ENCODE results near the gene KRT86. TPM values are rescaled to one million over a fixed set of nuclear protein-coding genes. Genes with fewer than 3 reads are reported as not detected.
A peak's percentile ranks its signal among the peaks of the same experiment; 100 is the strongest.

KRT86 gene
- total RNA-seq, 1 donor from 2014 or later = not detected

DNA sequence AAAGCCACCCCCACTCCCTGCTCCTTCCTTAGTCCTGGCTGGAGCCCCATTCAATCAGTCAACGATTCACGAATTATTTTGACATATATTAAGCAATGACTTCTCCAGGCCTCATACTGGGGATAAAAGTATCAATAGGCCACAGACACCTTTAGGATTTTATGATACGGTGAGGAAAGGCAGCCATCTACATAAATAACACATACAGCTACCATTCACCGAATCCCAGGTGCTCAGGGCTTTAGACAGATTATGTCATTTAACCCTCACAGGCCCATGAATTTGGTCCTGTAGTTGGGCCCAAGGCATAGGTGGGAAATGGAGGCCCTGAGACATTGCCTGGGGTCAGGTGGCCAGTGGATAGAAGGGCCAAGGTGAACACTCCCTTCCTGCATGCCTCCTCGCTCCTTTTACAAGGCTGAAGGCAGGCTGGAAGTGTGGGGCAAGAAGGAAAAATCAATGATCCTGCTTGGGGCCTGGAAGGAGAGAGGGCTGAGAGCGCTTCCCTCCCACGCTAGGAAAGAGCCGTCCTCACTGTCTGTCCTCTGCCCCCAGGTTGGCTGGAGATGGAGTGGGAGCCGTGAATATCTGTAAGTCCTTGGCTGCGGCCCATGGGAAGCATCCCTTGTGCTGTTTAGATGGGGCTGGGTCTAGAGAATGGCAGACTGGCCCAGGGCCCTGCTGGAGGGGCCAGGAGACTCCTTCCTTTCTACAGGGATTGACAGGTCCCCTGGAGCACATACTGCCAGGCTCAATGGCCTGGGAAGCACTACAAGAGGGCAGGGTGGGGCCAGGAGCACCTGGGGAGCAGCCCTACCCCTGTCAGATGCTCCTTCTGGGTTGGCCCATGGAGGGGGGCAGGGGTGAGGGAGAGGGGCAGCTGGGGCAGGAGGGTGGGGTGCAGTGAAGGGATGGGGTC is 26.6 kb upstream of the KRT86 start:
- no peaks in the 10 kb centered on the region for H3K9me3 ChIP-seq (ENCODE audit: low read depth)
- peak overlapping the region; percentile 86 for H3K27ac Mint-ChIP-seq
- no peaks in the 10 kb centered on the region for H3F3A ChIP-seq (ENCODE audit: low read depth)
- H3K4me1 ChIP-seq = peaks cover 6% of the 10 kb centered on the region
- TF ChIP-seq CTCF (IDR thresholded peaks at IDR 0.05) (no peak), EZH2 (IDR thresholded peaks at IDR 0.05) (no peak), EZH2phosphoT487 (IDR thresholded peaks at IDR 0.05) (no peak)
- H3K36me3 ChIP-seq = no peaks in the 10 kb centered on the region
- no peaks in the 10 kb centered on the region for H4K20me1 ChIP-seq (ENCODE audit: low read depth)
- no peak overlapping the region for H3K4me3 Mint-ChIP-seq
- H3K4me3 ChIP-seq = no peak overlapping the region
- peaks cover 11% of the 10 kb centered on the region for H3K27me3 Mint-ChIP-seq (ENCODE audit: insufficient read depth, low read depth)
- no peaks in the 10 kb centered on the region for H3K9me3 Mint-ChIP-seq
- no peak overlapping the region for H3K9ac ChIP-seq
- H3K4me1 Mint-ChIP-seq = peaks cover 65% of the 10 kb centered on the region
- no peak for DNase-seq (ENCODE audit: low spot score)
- no peak overlapping the region for H3K27ac ChIP-seq
- H3K36me3 Mint-ChIP-seq = no peaks in the 10 kb centered on the region
- no peak overlapping the region for H2AFZ ChIP-seq (replicated peaks)
- no peaks in the 10 kb centered on the region for H3K79me2 ChIP-seq (ENCODE audit: low read depth)
- peaks cover 42% of the 10 kb centered on the region for H3K27me3 ChIP-seq
- H3K4me2 ChIP-seq = no peak overlapping the region

- no peaks in the 10 kb centered on the region for H3K36me3 Mint-ChIP-seq
- Histone ChIP-seq H3F3A (ENCODE audit: low read depth) (no peaks in the 10 kb centered on the region), H3K4me3 (no peak overlapping the region), H3K27me3 (peaks cover 46% of the 10 kb centered on the region), H3K4me2 (no peak overlapping the region), H3K27ac (no peak overlapping the region), H3K9me3 (ENCODE audit: low read depth) (no peaks in the 10 kb centered on the region), H3K9ac (no peak overlapping the region), H2AFZ (replicated peaks) (no peak overlapping the region), H3K36me3 (no peaks in the 10 kb centered on the region), H3K79me2 (ENCODE audit: low read depth) (no peaks in the 10 kb centered on the region), H4K20me1 (ENCODE audit: low read depth) (no peaks in the 10 kb centered on the region), H3K4me1 (peaks cover 6% of the 10 kb centered on the region)
- peaks cover 64% of the 10 kb centered on the region for H3K4me1 Mint-ChIP-seq
- peak overlapping the region; percentile 60 for H3K4me3 Mint-ChIP-seq
- peak overlapping the region; percentile 23 for H3K27ac Mint-ChIP-seq
- TF ChIP-seq CTCF (IDR thresholded peaks at IDR 0.05) (no peak), EZH2 (IDR thresholded peaks at IDR 0.05) (no peak), EZH2phosphoT487 (IDR thresholded peaks at IDR 0.05) (no peak)
- DNase-seq (ENCODE audit: low spot score) = no peak
- H3K27me3 Mint-ChIP-seq (ENCODE audit: insufficient read depth, low read depth) = peaks cover 16% of the 10 kb centered on the region
- H3K9me3 Mint-ChIP-seq = no peaks in the 10 kb centered on the region
Observed at GRCh38 chr12:52248541-52249461, 25.6 kb upstream of the KRT86 start.

- H3K9me3 Mint-ChIP-seq = no peaks in the 10 kb centered on the region
- Histone ChIP-seq H3K36me3 (no peaks in the 10 kb centered on the region), H3K79me2 (ENCODE audit: low read depth) (no peaks in the 10 kb centered on the region), H3F3A (ENCODE audit: low read depth) (no peaks in the 10 kb centered on the region), H3K27ac (no peak overlapping the region), H3K27me3 (peaks cover 54% of the 10 kb centered on the region), H3K9ac (no peak overlapping the region), H3K4me3 (no peak overlapping the region), H3K4me2 (peak overlapping the region; percentile 73), H2AFZ (replicated peaks) (peak overlapping the region; percentile 92), H3K4me1 (peaks cover 6% of the 10 kb centered on the region), H3K9me3 (ENCODE audit: low read depth) (no peaks in the 10 kb centered on the region), H4K20me1 (ENCODE audit: low read depth) (no peaks in the 10 kb centered on the region)
- TF ChIP-seq EZH2phosphoT487 (IDR thresholded peaks at IDR 0.05) = no peak
- peaks cover 60% of the 10 kb centered on the region for H3K4me1 Mint-ChIP-seq
- DNase-seq (ENCODE audit: low spot score) = no peak
- no peaks in the 10 kb centered on the region for H3K36me3 Mint-ChIP-seq
- H3K27ac Mint-ChIP-seq = peak overlapping the region; percentile 23
- H3K27me3 Mint-ChIP-seq (ENCODE audit: insufficient read depth, low read depth) = peaks cover 16% of the 10 kb centered on the region
- peak overlapping the region; percentile 54 for H3K4me3 Mint-ChIP-seq
Observed at GRCh38 chr12:52249511-52250047, 24.9 kb upstream of the KRT86 start.
